Heart left ventricle (tissue), 16 donors: ENCODE results near the gene GPT2. TPM values are rescaled to one million over a fixed set of nuclear protein-coding genes. Genes with fewer than 3 reads are reported as not detected.
"Not testable (repeated sequence)": the region's sequence is repeated elsewhere in the genome, so short reads cannot be mapped to it uniquely, and the experiment has no call there.

Experiments
- ATAC-seq, 4 donors: fragments of 200-7000 bp; cut with Tn5 transposase; one replicate each; pipeline ENCODE4 v1.9.1; 2020 to 2022; ENCODE audit warnings: moderate library complexity in 4 of 4, mild to moderate bottlenecking in 3 of 4, moderate number of reproducible peaks in 1 of 4
- DNase-seq, 5 donors: peaks; one replicate each; pipeline ENCODE4 v3.0.0-alpha.2; 2020
- H3K27ac ChIP-seq, 12 donors: fragments of 200-600 bp; sonication (generic) in 4 of 12; one replicate each; pipeline versions ENCODE4 v1.5.0 to v1.8.0; 2016 to 2022; ENCODE audit warnings: mild to moderate bottlenecking in 2 of 12
- H3K27me3 ChIP-seq, 9 donors: fragments of 200-600 bp; sonication (generic) in 2 of 9; one replicate each; pipeline versions ENCODE4 v1.5.1 to v1.8.0; 2016 to 2022; ENCODE audit warnings: mild to moderate bottlenecking in 3 of 9
- H3K36me3 ChIP-seq, 9 donors: fragments of 200-600 bp; sonication (generic) in 2 of 9; one replicate each; pipeline versions ENCODE4 v1.5.0 to v1.8.0; 2018 to 2022; ENCODE audit warnings: mild to moderate bottlenecking in 2 of 9
- H3K4me1 ChIP-seq, 12 donors: fragments of 200-600 bp; sonication (generic) in 4 of 12; one replicate each; pipeline versions ENCODE4 v1.5.0 to v1.8.0; 2016 to 2022; ENCODE audit warnings: mild to moderate bottlenecking in 3 of 12
- H3K4me3 ChIP-seq, 12 donors: fragments of 200-600 bp; sonication (generic) in 4 of 12; one replicate each; pipeline versions ENCODE4 v1.5.0 to v1.8.0; 2017 to 2022; ENCODE audit warnings: mild to moderate bottlenecking in 9 of 12, moderate library complexity in 4 of 12
- H3K9me3 ChIP-seq, 12 donors: fragments of 200-600 bp; sonication (generic) in 4 of 12; one replicate each; pipeline versions ENCODE4 v1.5.0 to v1.8.0; 2016 to 2022; ENCODE audit warnings: mild to moderate bottlenecking in 1 of 12
- POLR2A ChIP-seq, 2 donors: fragments of 450-650 bp; IDR thresholded peaks; one replicate each; pipeline ENCODE4 v1.6.1; 2017; ENCODE audit warnings: antibody characterized with exemption in 2 of 2, mild to moderate bottlenecking in 2 of 2, moderate library complexity in 2 of 2
- WGBS, 4 donors: extraction: QIAGEN DNeasy Blood & Tissue Kit in 2 of 4; methylation state at CpG; one replicate each; pipeline versions ENCODE4 v1.1.5 to v1.1.7; 2013 to 2018; 5-methylcytosine and 5-hydroxymethylcytosine counted together
- intact Hi-C, 10 donors: fragments of 100-400 bp; cut with DNase I; formaldehyde crosslinking; loops; one replicate each; pipeline versions ENCODE4 v1.11.1 to v1.14.2; 2022
- polyA plus RNA-seq, 2 donors: library from polyadenylated mRNA; stranded (reverse); fragments of 200-250 nt; gene quantifications; one replicate each; pipeline ENCODE4 v1.2.3, GENCODE V29; 2013
- total RNA-seq, 9 donors: library from RNA; depleted of rRNA in 2 of 9; stranded (reverse); fragments of >200 nt in 2 of 9; fragmentation: NEBNext Ultra II Directional in 3 of 9; extraction: Animal tissue kit (Norgen Biotek cat#: 25700) in 3 of 9; gene quantifications; one replicate each; pipeline versions ENCODE4 v1.1.0 to v1.2.4, GENCODE V29; 2016 to 2023
- TF ChIP-seq, protein P1 (sequence below), 12 donors: fragments of 200-600 bp; sonication (generic) in 4 of 12; IDR thresholded peaks; one replicate each; pipeline versions ENCODE4 v1.5.0 to v1.8.0; 2018 to 2022; ENCODE audit warnings: antibody characterized with exemption in 12 of 12, mild to moderate bottlenecking in 5 of 12
- donor health status: ischemic (EF 13 %, LVEDD 7.1; RV severe dilation, severe dysfunction).
- donor health status: healthy with polysubstance abuse.
- donor health status: DM: no; HTN: yes; CAD: no.
- donor health status: DM: no; HTN: no; CAD: no.
- donor health status: ischemic (EF 25% LVEDD 6.9; RV normal size, moderate dysfunction).
- donor health status: ischemic (EF 25% LVEDD 5.7; RV mildly dilated, moderate dysfunction).
- donor health status: healthy.
- donor health status: DM: yes; HTN: yes; CAD: no.
- donor health status: ischemic (EF 35%, LVEDD 5.7; RV mildly dilated, moderate dysfunction).
- donor health status: nonischemic (EF 11% LVEDD 7.7; RV severe dilation, severe dysfunction).
- donor health status: DM: yes; HTN: yes; CAD: no.
- donor health status: PGD.
- donor health status: ischemic (EF 29% LVEDD 5.4; RV normal size, mild dysfunction).
- donor health status: nonischemic (EF 23%, LVEDD 6.1; RV moderate dilation, normal function).

GPT2 gene
- total and polyA plus RNA-seq, 11 donors: 8.5 to 30.6 (median 15.0) TPM

GRCh38 chr16:46859719-46860152 is 24.4 kb upstream of the GPT2 start:
- intact Hi-C loops: loop anchor here in 3 of 10 donors (10.0 kb wide), 2 partner anchors 155 to 1305 kb away; no protein-coding TSS in a partner anchor
- no peaks in the 10 kb centered on the region for H3K36me3 ChIP-seq
- DNase-seq (no peak), ATAC-seq (peak in 2 of 4 donors; percentile 27 to 63)
- H3K27ac ChIP-seq: no peak overlapping the region
- H3K9me3 ChIP-seq: no peaks in the 10 kb centered on the region
- H3K4me3 ChIP-seq: no peak overlapping the region
- H3K27me3 ChIP-seq: no peaks in the 10 kb centered on the region
- WGBS, 4 donors: 78 to 87% (median 83%) methylated on average over 5 of the region's 5 CpGs
- H3K4me1 ChIP-seq: peaks cover 0 to 8% (median 0%) of the 10 kb centered on the region in 12 donors
- TF ChIP-seq, protein P1, sequence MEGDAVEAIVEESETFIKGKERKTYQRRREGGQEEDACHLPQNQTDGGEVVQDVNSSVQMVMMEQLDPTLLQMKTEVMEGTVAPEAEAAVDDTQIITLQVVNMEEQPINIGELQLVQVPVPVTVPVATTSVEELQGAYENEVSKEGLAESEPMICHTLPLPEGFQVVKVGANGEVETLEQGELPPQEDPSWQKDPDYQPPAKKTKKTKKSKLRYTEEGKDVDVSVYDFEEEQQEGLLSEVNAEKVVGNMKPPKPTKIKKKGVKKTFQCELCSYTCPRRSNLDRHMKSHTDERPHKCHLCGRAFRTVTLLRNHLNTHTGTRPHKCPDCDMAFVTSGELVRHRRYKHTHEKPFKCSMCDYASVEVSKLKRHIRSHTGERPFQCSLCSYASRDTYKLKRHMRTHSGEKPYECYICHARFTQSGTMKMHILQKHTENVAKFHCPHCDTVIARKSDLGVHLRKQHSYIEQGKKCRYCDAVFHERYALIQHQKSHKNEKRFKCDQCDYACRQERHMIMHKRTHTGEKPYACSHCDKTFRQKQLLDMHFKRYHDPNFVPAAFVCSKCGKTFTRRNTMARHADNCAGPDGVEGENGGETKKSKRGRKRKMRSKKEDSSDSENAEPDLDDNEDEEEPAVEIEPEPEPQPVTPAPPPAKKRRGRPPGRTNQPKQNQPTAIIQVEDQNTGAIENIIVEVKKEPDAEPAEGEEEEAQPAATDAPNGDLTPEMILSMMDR (IDR thresholded peaks at IDR 0.05): no peak
- no peak for TF ChIP-seq POLR2A (IDR thresholded peaks at IDR 0.05)

DNA sequence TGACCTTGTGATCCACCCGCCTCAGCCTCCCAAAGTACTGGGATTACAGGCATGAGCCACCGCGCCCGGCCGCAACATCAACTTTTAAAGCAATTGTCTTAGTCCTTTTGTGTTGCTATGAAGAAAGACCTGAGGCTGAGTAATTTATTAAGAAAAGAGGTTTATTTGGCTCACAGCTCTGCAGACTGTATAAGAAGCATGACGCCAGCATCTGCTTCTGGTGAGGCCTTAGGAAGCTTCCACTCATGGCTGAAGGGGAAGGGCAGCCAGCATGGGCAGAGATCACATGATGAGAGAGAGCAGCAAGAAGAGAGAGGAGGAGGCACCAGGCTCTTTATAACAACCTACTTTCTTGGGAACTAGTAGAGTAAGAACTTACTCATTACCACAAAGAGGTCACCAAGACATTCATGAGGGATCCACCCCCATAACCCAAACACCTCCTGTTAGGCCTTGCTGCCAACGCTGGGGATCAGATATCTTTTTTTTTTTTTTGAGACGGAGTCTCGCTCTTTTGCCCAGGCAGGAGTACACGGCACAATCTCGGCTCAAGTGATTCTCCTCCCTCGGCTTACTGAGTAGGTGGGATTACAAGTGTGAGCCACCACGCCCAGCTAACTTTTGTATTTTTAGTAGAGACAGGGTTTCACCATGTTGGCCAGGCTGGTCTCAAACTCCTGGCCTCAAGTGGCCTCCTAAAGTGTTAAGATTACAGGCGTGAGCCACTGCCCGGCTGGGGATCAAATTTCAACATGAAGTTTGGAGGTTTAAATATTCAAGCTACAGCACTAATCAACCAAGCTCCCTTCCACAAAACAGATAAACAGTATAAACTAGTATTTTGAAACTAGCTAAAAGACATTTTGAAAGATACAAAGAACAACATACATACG is 21.4 kb upstream of the GPT2 start:
- Histone ChIP-seq H3K27me3 (no peaks in the 10 kb centered on the region), H3K4me1 (peaks cover 0 to 10% (median 0%) of the 10 kb centered on the region in 12 donors), H3K36me3 (no peaks in the 10 kb centered on the region), H3K27ac (no peak overlapping the region), H3K4me3 (no peak overlapping the region), H3K9me3 (no peaks in the 10 kb centered on the region)
- intact Hi-C loops: no loop called here
- TF ChIP-seq, protein P1 (IDR thresholded peaks at IDR 0.05): no peak
- TF ChIP-seq POLR2A (IDR thresholded peaks at IDR 0.05): no peak
- ATAC-seq: no peak
- 83 to 92% (median 84%) methylated on average over 16 of the region's 16 CpGs for WGBS, 4 donors
- no peak for DNase-seq

DNA sequence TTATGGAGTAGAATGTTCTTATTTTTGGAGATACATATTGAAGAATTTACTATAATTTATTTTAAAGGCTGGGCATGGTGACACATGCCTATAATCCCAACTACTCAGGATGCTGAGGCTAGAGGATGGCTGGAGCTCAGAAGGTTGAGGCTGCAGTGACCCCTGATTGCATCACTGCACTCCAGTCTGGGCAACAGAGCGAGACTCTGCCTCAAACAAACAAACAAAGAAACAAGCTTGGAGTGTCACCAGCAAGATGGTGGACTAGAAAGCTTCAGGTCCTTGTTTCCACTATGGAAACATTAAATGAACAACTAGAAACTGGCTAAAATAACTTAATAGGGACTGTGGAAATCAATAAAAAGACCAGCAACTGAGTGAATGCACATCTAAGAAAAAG is 17.9 kb upstream of the GPT2 start:
- 79 to 90% (median 86%) methylated on average over 1 of the region's 1 CpG for WGBS, 4 donors
- DNase-seq (no peak), ATAC-seq (no peak)
- intact Hi-C loops: no loop called here
- TF ChIP-seq, protein P1 (IDR thresholded peaks at IDR 0.05): no peak
- no peak for TF ChIP-seq POLR2A (IDR thresholded peaks at IDR 0.05)
- H3K9me3 ChIP-seq: no peaks in the 10 kb centered on the region
- H3K27me3 ChIP-seq: peaks cover 0 to 4% (median 0%) of the 10 kb centered on the region in 9 donors
- no peak overlapping the region for H3K27ac ChIP-seq
- peaks cover 0 to 10% (median 0%) of the 10 kb centered on the region in 12 donors for H3K4me1 ChIP-seq
- H3K36me3 ChIP-seq: no peaks in the 10 kb centered on the region
- H3K4me3 ChIP-seq: no peak overlapping the region

- H3K36me3 ChIP-seq, H3K27me3 ChIP-seq, H3K4me1 ChIP-seq, DNase-seq, H3K27ac ChIP-seq, ATAC-seq, H3K9me3 ChIP-seq, H3K4me3 ChIP-seq, intact Hi-C loops: not testable (repeated sequence)
- WGBS, 4 donors: 95 to 98% (median 96%) methylated on average over 2 of the region's 2 CpGs
These were observed 16.7 kb upstream of the GPT2 start for GRCh38 chr16:46867486-46867885.

GRCh38 chr16:46868891-46869290 is 15.3 kb upstream of the GPT2 start:
- H3K4me1 ChIP-seq, H3K27ac ChIP-seq, H3K27me3 ChIP-seq, H3K36me3 ChIP-seq, ATAC-seq, H3K9me3 ChIP-seq, DNase-seq, intact Hi-C loops, H3K4me3 ChIP-seq: not testable (repeated sequence)
- WGBS, 4 donors: 72 to 83% (median 80%) methylated on average over 2 of the region's 2 CpGs
